Stomach (tissue), 9 donors: Measurements from ENCODE around the gene SH3YL1. TPM values are rescaled to one million over a fixed set of nuclear protein-coding genes. Genes with fewer than 3 reads are reported as not detected.
A peak's percentile ranks its signal among the peaks of the same experiment; 100 is the strongest.
"Not testable (repeated sequence)": the region's sequence is repeated elsewhere in the genome, so short reads cannot be mapped to it uniquely, and the experiment has no call there.

Experiments
- DNase-seq, 2 donors: peaks; one replicate each; pipeline versions ENCODE4 v3.0.0 to v3.0.0-alpha.2; 2013 to 2019
- H3K27ac ChIP-seq, 5 donors: fragments of 200-600 bp in 4 of 5; sonication (generic) in 4 of 5; one replicate each; pipeline ENCODE4 v1.5.1; 2013 to 2019; ENCODE audit warnings: mild to moderate bottlenecking in 1 of 5, moderate library complexity in 1 of 5
- H3K27me3 ChIP-seq, 3 donors: fragments of 200-600 bp; sonication (generic); one replicate each; pipeline ENCODE4 v1.5.1; 2017 to 2019; ENCODE audit warnings: mixed run types in 1 of 3
- H3K36me3 ChIP-seq, 4 donors: fragments of 200-600 bp; sonication (generic); 1 replicate in 3 of 4; 2 replicates in 1 of 4; pipeline ENCODE4 v1.5.1; 2016 to 2019
- H3K4me1 ChIP-seq, 4 donors: fragments of 200-600 bp; sonication (generic); one replicate each; pipeline ENCODE4 v1.5.1; 2016 to 2019
- H3K4me3 ChIP-seq, 4 donors: fragments of 200-600 bp; sonication (generic) in 3 of 4; one replicate each; pipeline ENCODE4 v1.5.1; 2016 to 2019; ENCODE audit warnings: mild to moderate bottlenecking in 1 of 4
- H3K9me3 ChIP-seq, 4 donors: fragments of 200-600 bp; sonication (generic); one replicate each; pipeline ENCODE4 v1.5.1; 2016 to 2019
- EP300 ChIP-seq: sonication (generic); formaldehyde crosslinking; IDR thresholded peaks from one replicate; pipeline ENCODE4 v1.6.1; 2017; ENCODE audit warnings: antibody characterized with exemption
- POLR2A ChIP-seq, 4 donors: fragments of 450-650 bp; IDR thresholded peaks; one replicate each; pipeline ENCODE4 v1.6.1; 2016; ENCODE audit warnings: antibody characterized with exemption in 4 of 4, control low read depth in 2 of 4, mild to moderate bottlenecking in 1 of 4, moderate library complexity in 1 of 4
- POLR2AphosphoS5 ChIP-seq, 3 donors: sonication (generic); formaldehyde crosslinking; IDR thresholded peaks; one replicate each; pipeline ENCODE4 v1.6.1; 2016; ENCODE audit warnings: antibody characterized with exemption in 3 of 3
- WGBS, 5 donors: extraction: QIAGEN DNeasy Blood & Tissue Kit in 3 of 5; methylation state at CpG; one replicate each; pipeline versions ENCODE4 v1.1.5 to v1.1.7; 2013 to 2018; 5-methylcytosine and 5-hydroxymethylcytosine counted together
- intact Hi-C: fragments of 100-400 bp; cut with DNase I; formaldehyde crosslinking; loops from one replicate; pipeline ENCODE4 v1.15.1; 2023; ENCODE audit warnings: low total_unique reads
- polyA plus RNA-seq, 3 donors: library from polyadenylated mRNA; stranded (reverse); fragments of 200-250 nt; gene quantifications; one replicate each; pipeline ENCODE4 v1.2.3, GENCODE V29; 2013
- total RNA-seq, 5 donors: library from RNA; depleted of rRNA; stranded (reverse); fragments of >200 nt; gene quantifications; one replicate each; pipeline versions ENCODE4 v1.1.0 to v1.2.3, GENCODE V29; 2014 to 2016
- TF ChIP-seq, protein P1 (sequence below), 7 experiments: fragments of 450-650 bp in 4 of 7; fragments of 200-600 bp in 3 of 7; sonication (generic) in 3 of 7; IDR thresholded peaks; one replicate each; pipeline ENCODE4 v1.5.1; 2016 to 2019; ENCODE audit warnings: antibody characterized with exemption in 7 of 7, control low read depth in 2 of 7, mild to moderate bottlenecking in 1 of 7
- donor health status: healthy with polysubstance abuse.
- donor health status: Bipolar disorder and iron deficiency.
- donor health status: healthy.

Gene SH3YL1
- total and polyA plus RNA-seq, 8 donors = 45.5 to 230 (median 143) TPM

DNA sequence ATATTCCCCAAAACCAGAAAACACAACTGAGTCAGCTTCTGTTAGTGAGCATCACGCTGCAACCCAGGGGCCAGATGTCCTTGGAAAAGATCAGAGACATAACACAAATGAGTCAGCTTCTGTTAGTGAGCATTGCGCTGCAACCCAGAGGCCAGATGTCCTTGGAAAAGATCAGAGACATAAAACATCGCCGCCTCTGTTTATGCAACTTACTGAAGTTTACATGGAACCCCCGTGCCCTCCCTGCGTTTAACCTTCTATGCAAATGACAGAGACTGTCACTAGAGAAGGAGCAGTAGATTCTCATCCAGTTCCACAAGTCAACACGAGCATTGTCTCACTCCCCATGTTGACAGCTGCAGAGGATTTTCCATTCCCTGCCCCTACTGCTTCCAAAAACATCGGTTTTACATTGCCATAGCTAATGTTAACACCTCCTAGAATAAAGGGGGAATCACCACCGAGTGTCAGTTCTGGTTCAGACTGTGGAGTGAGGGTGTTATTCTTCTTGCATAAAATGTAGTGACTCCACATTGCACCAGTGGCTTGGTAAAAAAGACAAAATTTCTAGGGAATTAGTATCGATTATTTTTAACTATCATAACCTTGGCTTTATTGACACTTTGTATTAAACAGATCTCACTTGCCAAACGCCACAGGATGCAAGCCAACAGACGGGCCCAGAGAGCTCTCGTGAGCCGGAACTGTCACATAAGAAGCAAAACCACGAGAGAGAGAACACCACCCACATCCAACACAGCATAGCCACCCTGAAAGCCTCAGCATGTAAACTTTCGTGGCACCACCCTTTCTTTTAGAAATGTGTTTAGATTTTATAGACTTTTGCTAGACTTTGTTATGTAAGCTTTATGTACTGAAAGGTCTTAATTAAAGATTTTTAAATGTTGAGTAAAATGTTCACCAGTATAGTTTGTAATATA is 87.7 kb downstream of the SH3YL1 start:
- Histone ChIP-seq H3K36me3 (no peaks in the 10 kb centered on the region), H3K4me3 (no peak overlapping the region), H3K27ac (no peak overlapping the region), H3K4me1 (peaks cover 0 to 20% (median 5%) of the 10 kb centered on the region in 4 donors), H3K9me3 (no peaks in the 10 kb centered on the region), H3K27me3 (no peaks in the 10 kb centered on the region)
- intact Hi-C loops = no loop called here
- 43 to 65% (median 50%) methylated on average over 16 of the region's 16 CpGs for WGBS, 5 donors
- peak in 1 of 2 donors; percentile 36 for DNase-seq
- TF ChIP-seq, protein P1, sequence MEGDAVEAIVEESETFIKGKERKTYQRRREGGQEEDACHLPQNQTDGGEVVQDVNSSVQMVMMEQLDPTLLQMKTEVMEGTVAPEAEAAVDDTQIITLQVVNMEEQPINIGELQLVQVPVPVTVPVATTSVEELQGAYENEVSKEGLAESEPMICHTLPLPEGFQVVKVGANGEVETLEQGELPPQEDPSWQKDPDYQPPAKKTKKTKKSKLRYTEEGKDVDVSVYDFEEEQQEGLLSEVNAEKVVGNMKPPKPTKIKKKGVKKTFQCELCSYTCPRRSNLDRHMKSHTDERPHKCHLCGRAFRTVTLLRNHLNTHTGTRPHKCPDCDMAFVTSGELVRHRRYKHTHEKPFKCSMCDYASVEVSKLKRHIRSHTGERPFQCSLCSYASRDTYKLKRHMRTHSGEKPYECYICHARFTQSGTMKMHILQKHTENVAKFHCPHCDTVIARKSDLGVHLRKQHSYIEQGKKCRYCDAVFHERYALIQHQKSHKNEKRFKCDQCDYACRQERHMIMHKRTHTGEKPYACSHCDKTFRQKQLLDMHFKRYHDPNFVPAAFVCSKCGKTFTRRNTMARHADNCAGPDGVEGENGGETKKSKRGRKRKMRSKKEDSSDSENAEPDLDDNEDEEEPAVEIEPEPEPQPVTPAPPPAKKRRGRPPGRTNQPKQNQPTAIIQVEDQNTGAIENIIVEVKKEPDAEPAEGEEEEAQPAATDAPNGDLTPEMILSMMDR (IDR thresholded peaks at IDR 0.05) = no peak
- TF ChIP-seq EP300 (no peak), POLR2AphosphoS5 (IDR thresholded peaks at IDR 0.05) (no peak), POLR2A (IDR thresholded peaks at IDR 0.05) (no peak)

DNA sequence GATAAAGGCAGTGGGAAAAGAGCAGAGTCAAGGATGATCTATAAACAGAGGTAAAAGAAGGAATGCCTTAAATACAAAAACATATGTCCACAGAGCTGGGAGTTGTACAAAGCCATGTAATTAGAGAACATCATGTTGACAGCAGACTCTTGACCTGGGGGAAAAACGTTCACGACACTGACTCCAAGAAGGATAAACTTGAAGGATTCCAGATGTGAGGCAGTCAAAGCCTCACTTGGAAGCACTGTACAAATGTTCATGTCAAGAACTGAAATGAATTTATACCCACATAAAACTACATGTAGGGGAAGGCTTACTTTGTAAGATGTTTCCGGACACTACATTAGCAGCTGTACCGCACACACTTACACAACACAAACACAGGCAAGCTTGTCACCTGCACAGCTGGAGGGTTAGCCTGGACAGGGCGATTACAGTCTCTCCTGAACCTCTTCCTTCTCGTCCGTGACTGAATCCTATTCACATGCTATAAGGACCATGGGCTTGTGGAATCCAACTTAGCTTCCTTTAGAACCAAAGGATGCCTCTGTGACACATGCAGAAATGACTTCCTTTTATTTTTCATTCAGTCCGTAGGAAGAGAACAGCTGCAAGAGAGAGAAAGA is 88.6 kb downstream of the SH3YL1 start:
- WGBS, 5 donors = 56 to 74% (median 62%) methylated on average over 8 of the region's 8 CpGs
- Histone ChIP-seq H3K4me3 (no peak overlapping the region), H3K27ac (no peak overlapping the region)

DNA sequence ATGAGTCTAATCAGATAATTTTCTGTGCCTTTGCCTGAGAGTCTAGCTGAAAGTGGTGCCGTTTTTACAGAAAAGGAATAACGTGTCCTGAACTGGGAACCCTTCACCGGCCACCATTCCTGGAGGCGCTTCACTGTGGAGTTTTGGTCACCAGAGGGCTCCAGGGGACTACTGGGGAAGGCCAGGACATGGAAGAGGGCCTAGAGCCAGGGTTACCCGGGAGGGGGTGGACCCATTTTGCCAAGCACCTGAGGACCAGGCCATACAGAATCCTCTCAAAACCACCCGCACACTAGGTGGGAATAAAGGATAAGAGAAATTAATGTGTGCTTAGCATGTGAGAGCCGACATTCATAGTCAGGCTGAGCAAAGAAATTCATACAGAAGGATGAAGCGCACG is 91.7 kb downstream of the SH3YL1 start:
- WGBS, 5 donors = 48 to 63% (median 59%) methylated on average over 9 of the region's 9 CpGs
- TF ChIP-seq, protein P1 (IDR thresholded peaks at IDR 0.05) = peak in 5 of 7 experiments; percentile 16 to 49 (median 44)

More for the DNA sequence above, 88.6 kb downstream of the SH3YL1 start:
- TF ChIP-seq, protein P1 (IDR thresholded peaks at IDR 0.05) = no peak
- TF ChIP-seq POLR2AphosphoS5 (IDR thresholded peaks at IDR 0.05) (no peak), POLR2A (IDR thresholded peaks at IDR 0.05) (no peak), EP300 (no peak)
- no peaks in the 10 kb centered on the region for H3K27me3 ChIP-seq
- peak in 1 of 2 donors; percentile 14 for DNase-seq
- H3K9me3 ChIP-seq = no peaks in the 10 kb centered on the region
- H3K36me3 ChIP-seq = no peaks in the 10 kb centered on the region
- intact Hi-C loops = no loop called here
- H3K4me1 ChIP-seq = peaks cover 0 to 20% (median 5%) of the 10 kb centered on the region in 4 donors

DNA sequence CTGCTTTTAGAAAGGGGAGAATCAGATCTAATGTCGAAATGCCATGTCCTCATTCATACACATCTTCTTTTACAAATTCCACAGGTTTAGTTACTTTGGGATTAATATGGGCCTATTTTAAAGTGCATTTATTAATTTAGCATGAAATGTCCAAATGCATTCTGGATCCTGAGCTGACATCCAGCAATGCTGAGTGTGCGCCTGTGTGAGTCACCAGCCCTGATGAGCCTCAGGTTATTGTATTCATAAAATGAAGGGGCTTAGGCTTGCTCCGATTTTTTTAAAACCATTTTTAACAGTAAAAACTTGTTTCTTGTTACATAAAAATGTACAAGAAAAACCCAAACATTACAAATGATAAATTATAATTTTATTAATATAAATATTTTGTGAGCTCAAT is 94.1 kb downstream of the SH3YL1 start:
- Histone ChIP-seq H3K27ac (no peak overlapping the region), H3K27me3 (no peaks in the 10 kb centered on the region), H3K36me3 (no peaks in the 10 kb centered on the region), H3K4me3 (no peak overlapping the region), H3K9me3 (no peaks in the 10 kb centered on the region), H3K4me1 (no peaks in the 10 kb centered on the region)
- TF ChIP-seq, protein P1 (IDR thresholded peaks at IDR 0.05) = no peak
- no peak for TF ChIP-seq EP300
- 75 to 94% (median 81%) methylated on average over 3 of the region's 3 CpGs for WGBS, 5 donors
- no peak for DNase-seq
- intact Hi-C loops = no loop called here

More for the DNA sequence above, 91.7 kb downstream of the SH3YL1 start:
- H3K27me3 ChIP-seq, H3K27ac ChIP-seq, H3K36me3 ChIP-seq, H3K4me3 ChIP-seq, intact Hi-C loops, H3K9me3 ChIP-seq: not testable (repeated sequence)
- peaks cover 0 to 19% (median 5%) of the 10 kb centered on the region in 4 donors for H3K4me1 ChIP-seq
- DNase-seq = peak; percentile 45 to 61

Other genes with a start within 250 kb of the SH3YL1 start
- 10 to 100 TPM in 3 of 5 donors, 1 to 10 TPM in 1, not detected in 1; 8.7 to 16.8 (median 13.1) TPM for gene FAM110C, start 217.5 kb downstream of the SH3YL1 start, total RNA-seq
- gene FAM110C, start 217.5 kb downstream of the SH3YL1 start, polyA plus RNA-seq = 10 to 100 TPM in 1 of 3 donors, 1 to 10 TPM in 2; 3.4 to 15.9 (median 6.9) TPM
- gene ACP1, start 915 bp upstream of the SH3YL1 start, total RNA-seq = 100 to 1,000 TPM in 1 of 5 donors, 10 to 100 TPM in 4; 21.1 to 183 (median 72.4) TPM
- 100 to 1,000 TPM in 2 of 3 donors, 10 to 100 TPM in 1; 89.2 to 144 (median 123) TPM for gene ACP1, start 915 bp upstream of the SH3YL1 start, polyA plus RNA-seq
- 10 to 100 TPM in 3 of 5 donors, 1 to 10 TPM in 1, under 1 TPM in 1; 0.45 to 29.8 (median 11.2) TPM for gene ALKAL2, start 24.1 kb upstream of the SH3YL1 start, total RNA-seq
- gene ALKAL2, start 24.1 kb upstream of the SH3YL1 start, polyA plus RNA-seq = 10 to 100 TPM in 1 of 3 donors, 1 to 10 TPM in 2; 6.8 to 12.6 (median 9.9) TPM